Measurements from ENCODE around the gene APOBEC4.
"Not testable (repeated sequence)": the region's sequence is repeated elsewhere in the genome, so short reads cannot be mapped to it uniquely, and the experiment has no call there.

The APOBEC4 gene

GRCh38 chr1:183652547-183653461, at the start of gene APOBEC4:
Gene APOBEC4 (minus strand): TSS chr1:183653316. CDS start chr1:183648781, 4,535 bp downstream.
- DNase-seq (ENCODE audit: low spot score), result no peak

- DNase-seq (ENCODE audit: low spot score), result no peak
Observed at GRCh38 chr1:183702813-183703198, 49.7 kb upstream of the APOBEC4 start.

GRCh38 chr1:183702087-183702812, 49.1 kb upstream of the APOBEC4 start:
- peak; percentile 63 for DNase-seq (ENCODE audit: low spot score)

GRCh38 chr1:183699616-183700160, 46.6 kb upstream of the APOBEC4 start:
- DNase-seq (ENCODE audit: low spot score), result peak; percentile 83

- DNase-seq (ENCODE audit: low spot score), result no peak
Observed at GRCh38 chr1:183697814-183698590, 44.9 kb upstream of the APOBEC4 start.

- no peak for DNase-seq (ENCODE audit: low spot score)
Observed at GRCh38 chr1:183696981-183697380, 43.9 kb upstream of the APOBEC4 start.

GRCh38 chr1:183694755-183695154, 41.6 kb upstream of the APOBEC4 start:
- no peak for DNase-seq (ENCODE audit: low spot score)

- no peak for DNase-seq (ENCODE audit: low spot score)
Observed at GRCh38 chr1:183694066-183694465, 41.0 kb upstream of the APOBEC4 start.

- no peak for DNase-seq (ENCODE audit: low spot score)
Observed at GRCh38 chr1:183693521-183693920, 40.4 kb upstream of the APOBEC4 start.

GRCh38 chr1:183689762-183690204, 36.7 kb upstream of the APOBEC4 start:
- DNase-seq (ENCODE audit: low spot score), result peak; percentile 9

GRCh38 chr1:183688341-183689060, 35.4 kb upstream of the APOBEC4 start:
- DNase-seq (ENCODE audit: low spot score), result no peak

- DNase-seq (ENCODE audit: low spot score), result no peak
Observed at GRCh38 chr1:183687546-183688304, 34.6 kb upstream of the APOBEC4 start.

- DNase-seq (ENCODE audit: low spot score), result no peak
Observed at GRCh38 chr1:183686229-183686628, 33.1 kb upstream of the APOBEC4 start.

GRCh38 chr1:183685112-183685713, 32.1 kb upstream of the APOBEC4 start:
- peak; percentile 62 for DNase-seq (ENCODE audit: low spot score)

- DNase-seq (ENCODE audit: low spot score), result not testable (repeated sequence)
Observed at GRCh38 chr1:183679363-183679762, 26.2 kb upstream of the APOBEC4 start.

GRCh38 chr1:183678819-183679218, 25.7 kb upstream of the APOBEC4 start:
- DNase-seq (ENCODE audit: low spot score), result no peak

- DNase-seq (ENCODE audit: low spot score), result peak; percentile 15
Observed at GRCh38 chr1:183676586-183677189, 23.6 kb upstream of the APOBEC4 start.

- DNase-seq (ENCODE audit: low spot score), result no peak
Observed at GRCh38 chr1:183675883-183676585, 22.9 kb upstream of the APOBEC4 start.

- no peak for DNase-seq (ENCODE audit: low spot score)
Observed at GRCh38 chr1:183675381-183675780, 22.3 kb upstream of the APOBEC4 start.
